WTC11 (cell line): ENCODE data around the gene DACH2. TPM values are rescaled to one million over a fixed set of nuclear protein-coding genes. Genes with fewer than 3 reads are reported as not detected.
A peak's percentile ranks its signal among the peaks of the same experiment; 100 is the strongest.

Experiments
- ATAC-seq: fragments of 200-7000 bp; cut with Tn5 transposase; 2 replicates; pipeline ENCODE4 v1.10.0; 2021; ENCODE audit warnings: mild to moderate bottlenecking, moderate library complexity
- CTCF ChIA-PET: fragments of 300-600 bp; sonication (Branson Sonifier 250); formaldehyde crosslinking; loops from one replicate; lab custom pipeline; 2021; ENCODE audit warnings: antibody characterized with exemption; lab: Charles Lee
- POLR2A ChIA-PET: fragments of 350-600 bp; sonication (Branson Sonifier 250); formaldehyde crosslinking; loops from one replicate; lab custom pipeline; 2021; ENCODE audit warnings: antibody characterized with exemption; lab: Charles Lee
- DNase-seq: peaks from one replicate; pipeline ENCODE4 v3.0.0; 2021; ENCODE audit warnings: low spot score
- H3K27ac Mint-ChIP-seq: 2 replicates; pipeline ENCODE4 v1.8.0; 2021; ENCODE audit warnings: mixed read lengths
- H3K27me3 Mint-ChIP-seq: 2 replicates; pipeline ENCODE4 v1.8.0; 2021; ENCODE audit warnings: low read depth, mild to moderate bottlenecking, moderate library complexity, mixed read lengths
- H3K36me3 Mint-ChIP-seq: 2 replicates; pipeline ENCODE4 v1.8.0; 2021; ENCODE audit warnings: mixed read lengths
- H3K4me1 Mint-ChIP-seq: 2 replicates; pipeline ENCODE4 v1.8.0; 2022; ENCODE audit warnings: mixed read lengths
- H3K4me3 Mint-ChIP-seq: 2 replicates; pipeline ENCODE4 v1.8.0; 2021; ENCODE audit warnings: mild to moderate bottlenecking, moderate library complexity, mixed read lengths
- H3K9me3 Mint-ChIP-seq: 2 replicates; pipeline ENCODE4 v1.8.0; 2021; ENCODE audit warnings: mixed read lengths
- ARID4B ChIP-seq: sonication (generic); formaldehyde crosslinking; IDR thresholded peaks from 2 replicates; pipeline ENCODE4 v1.8.0; 2023; ENCODE audit warnings: missing genetic modification reagents, mild to moderate bottlenecking, borderline replicate concordance
- ATF1 ChIP-seq: sonication (generic); formaldehyde crosslinking; IDR thresholded peaks from 2 replicates; pipeline ENCODE4 v1.8.1; 2023; ENCODE audit warnings: mild to moderate bottlenecking, moderate library complexity, missing genetic modification reagents
- CREB1 ChIP-seq: sonication (generic); formaldehyde crosslinking; IDR thresholded peaks from 2 replicates; pipeline ENCODE4 v1.8.0; 2023; ENCODE audit warnings: mild to moderate bottlenecking, missing genetic modification reagents
- E2F1 ChIP-seq: sonication (generic); formaldehyde crosslinking; IDR thresholded peaks from 2 replicates; pipeline ENCODE4 v1.8.0; 2022; ENCODE audit warnings: mild to moderate bottlenecking, missing genetic modification reagents
- ESRRA ChIP-seq: sonication (generic); formaldehyde crosslinking; IDR thresholded peaks from 2 replicates; pipeline ENCODE4 v1.8.1; 2022; ENCODE audit warnings: mild to moderate bottlenecking, missing genetic modification reagents, borderline replicate concordance
- FOXP4 ChIP-seq: sonication (generic); formaldehyde crosslinking; IDR thresholded peaks from 2 replicates; pipeline ENCODE4 v1.8.0; 2022; ENCODE audit warnings: mild to moderate bottlenecking, missing genetic modification reagents
- NFATC4 ChIP-seq: fragments of 250-450 bp; sonication (Bioruptor Pico); IDR thresholded peaks from 2 replicates; pipeline ENCODE4 v1.9.0; 2021; ENCODE audit warnings: mild to moderate bottlenecking
- NFYB ChIP-seq: sonication (generic); formaldehyde crosslinking; conservative IDR thresholded peaks from 2 replicates; pipeline ENCODE4 v1.8.0; 2022; ENCODE audit warnings: low read depth, missing genetic modification reagents
- NR3C1 ChIP-seq: sonication (generic); formaldehyde crosslinking; conservative IDR thresholded peaks from 2 replicates; pipeline ENCODE4 v1.8.1; 2023; ENCODE audit warnings: low read depth, mild to moderate bottlenecking, missing genetic modification reagents
- RELA ChIP-seq: sonication (generic); formaldehyde crosslinking; IDR thresholded peaks from 2 replicates; pipeline ENCODE4 v1.8.1; 2022; ENCODE audit warnings: missing genetic modification reagents, mild to moderate bottlenecking, borderline replicate concordance
- SOX15 ChIP-seq: fragments of 250-450 bp; sonication (Bioruptor Pico); IDR thresholded peaks from 2 replicates; pipeline ENCODE4 v1.9.0; 2021; ENCODE audit warnings: mild to moderate bottlenecking
- STAT6 ChIP-seq: sonication (generic); formaldehyde crosslinking; conservative IDR thresholded peaks from 2 replicates; pipeline ENCODE4 v1.8.1; 2023; ENCODE audit warnings: mild to moderate bottlenecking, low read depth, missing genetic modification reagents, moderate library complexity
- TEAD1 ChIP-seq: sonication (generic); formaldehyde crosslinking; IDR thresholded peaks from 2 replicates; pipeline ENCODE4 v1.8.0; 2022; ENCODE audit warnings: mild to moderate bottlenecking, missing genetic modification reagents
- USF2 ChIP-seq: sonication (generic); formaldehyde crosslinking; IDR thresholded peaks from 2 replicates; pipeline ENCODE4 v1.8.1; 2023; ENCODE audit warnings: mild to moderate bottlenecking, missing genetic modification reagents, moderate library complexity
- ZBTB21 ChIP-seq: sonication (generic); formaldehyde crosslinking; IDR thresholded peaks from 2 replicates; pipeline ENCODE4 v1.8.1; 2023; ENCODE audit warnings: mild to moderate bottlenecking, missing genetic modification reagents, borderline replicate concordance
- ZNF396 ChIP-seq: fragments of 250-450 bp; sonication (Bioruptor Pico); IDR thresholded peaks from 2 replicates; pipeline ENCODE4 v1.8.0; 2021; ENCODE audit warnings: mild to moderate bottlenecking, moderate library complexity, borderline replicate concordance
- ZNF416 ChIP-seq: fragments of 250-450 bp; sonication (Bioruptor Pico); IDR thresholded peaks from 2 replicates; pipeline ENCODE4 v1.9.0; 2021; ENCODE audit warnings: mild to moderate bottlenecking, inconsistent platforms
- ZNF671 ChIP-seq: fragments of 250-450 bp; sonication (Bioruptor Pico); IDR thresholded peaks from 2 replicates; pipeline ENCODE4 v1.8.0; 2021; ENCODE audit warnings: mild to moderate bottlenecking
- total RNA-seq: library from RNA; stranded (reverse); gene quantifications from 3 replicates; pipeline ENCODE4 v1.2.3, GENCODE V29; 2021
- TF ChIP-seq, protein P1 (sequence below): sonication (generic); formaldehyde crosslinking; IDR thresholded peaks from 2 replicates; pipeline ENCODE4 v1.8.1; 2022; ENCODE audit warnings: mild to moderate bottlenecking, missing genetic modification reagents, moderate library complexity, borderline replicate concordance
- TF ChIP-seq, protein P2 (sequence below): sonication (generic); formaldehyde crosslinking; IDR thresholded peaks from 2 replicates; pipeline ENCODE4 v1.8.1; 2022; ENCODE audit warnings: missing genetic modification reagents, borderline replicate concordance
- TF ChIP-seq, protein P3 (sequence below): fragments of 250-450 bp; sonication (Bioruptor Pico); IDR thresholded peaks from 2 replicates; pipeline ENCODE4 v1.8.0; 2021; ENCODE audit warnings: mild to moderate bottlenecking

DACH2 gene
- total RNA-seq, 1 experiment from 2014 or later, result 3.5 TPM

- no peak for ATAC-seq
- no peaks in the 10 kb centered on the region for H3K36me3 Mint-ChIP-seq
- peaks cover 13% of the 10 kb centered on the region for H3K27me3 Mint-ChIP-seq
- no peak overlapping the region for H3K27ac Mint-ChIP-seq
- ChIA-PET CTCF (no interaction called here), POLR2A (no interaction called here)
- TF ChIP-seq, protein P1, sequence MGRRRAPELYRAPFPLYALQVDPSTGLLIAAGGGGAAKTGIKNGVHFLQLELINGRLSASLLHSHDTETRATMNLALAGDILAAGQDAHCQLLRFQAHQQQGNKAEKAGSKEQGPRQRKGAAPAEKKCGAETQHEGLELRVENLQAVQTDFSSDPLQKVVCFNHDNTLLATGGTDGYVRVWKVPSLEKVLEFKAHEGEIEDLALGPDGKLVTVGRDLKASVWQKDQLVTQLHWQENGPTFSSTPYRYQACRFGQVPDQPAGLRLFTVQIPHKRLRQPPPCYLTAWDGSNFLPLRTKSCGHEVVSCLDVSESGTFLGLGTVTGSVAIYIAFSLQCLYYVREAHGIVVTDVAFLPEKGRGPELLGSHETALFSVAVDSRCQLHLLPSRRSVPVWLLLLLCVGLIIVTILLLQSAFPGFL, result no peak
- TF ChIP-seq SOX15 (CRISPR knock-in tag) (no peak), RELA (CRISPR knock-in tag) (no peak), NFATC4 (no peak), ESRRA (CRISPR knock-in tag) (no peak), ZNF416 (CRISPR knock-in tag) (no peak), NR3C1 (CRISPR knock-in tag) (no peak), USF2 (CRISPR knock-in tag) (no peak), TEAD1 (CRISPR knock-in tag) (no peak), ARID4B (no peak), CREB1 (CRISPR knock-in tag) (no peak)
- TF ChIP-seq, protein P2, sequence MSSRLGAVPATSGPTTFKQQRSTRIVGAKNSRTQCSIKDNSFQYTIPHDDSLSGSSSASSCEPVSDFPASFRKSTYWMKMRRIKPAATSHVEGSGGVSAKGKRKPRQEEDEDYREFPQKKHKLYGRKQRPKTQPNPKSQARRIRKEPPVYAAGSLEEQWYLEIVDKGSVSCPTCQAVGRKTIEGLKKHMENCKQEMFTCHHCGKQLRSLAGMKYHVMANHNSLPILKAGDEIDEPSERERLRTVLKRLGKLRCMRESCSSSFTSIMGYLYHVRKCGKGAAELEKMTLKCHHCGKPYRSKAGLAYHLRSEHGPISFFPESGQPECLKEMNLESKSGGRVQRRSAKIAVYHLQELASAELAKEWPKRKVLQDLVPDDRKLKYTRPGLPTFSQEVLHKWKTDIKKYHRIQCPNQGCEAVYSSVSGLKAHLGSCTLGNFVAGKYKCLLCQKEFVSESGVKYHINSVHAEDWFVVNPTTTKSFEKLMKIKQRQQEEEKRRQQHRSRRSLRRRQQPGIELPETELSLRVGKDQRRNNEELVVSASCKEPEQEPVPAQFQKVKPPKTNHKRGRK, result no peak
- TF ChIP-seq, protein P3, sequence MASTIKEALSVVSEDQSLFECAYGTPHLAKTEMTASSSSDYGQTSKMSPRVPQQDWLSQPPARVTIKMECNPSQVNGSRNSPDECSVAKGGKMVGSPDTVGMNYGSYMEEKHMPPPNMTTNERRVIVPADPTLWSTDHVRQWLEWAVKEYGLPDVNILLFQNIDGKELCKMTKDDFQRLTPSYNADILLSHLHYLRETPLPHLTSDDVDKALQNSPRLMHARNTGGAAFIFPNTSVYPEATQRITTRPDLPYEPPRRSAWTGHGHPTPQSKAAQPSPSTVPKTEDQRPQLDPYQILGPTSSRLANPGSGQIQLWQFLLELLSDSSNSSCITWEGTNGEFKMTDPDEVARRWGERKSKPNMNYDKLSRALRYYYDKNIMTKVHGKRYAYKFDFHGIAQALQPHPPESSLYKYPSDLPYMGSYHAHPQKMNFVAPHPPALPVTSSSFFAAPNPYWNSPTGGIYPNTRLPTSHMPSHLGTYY (CRISPR knock-in tag), result no peak
- no peak for DNase-seq
- H3K4me3 Mint-ChIP-seq, result no peak overlapping the region
- peaks cover 18% of the 10 kb centered on the region for H3K4me1 Mint-ChIP-seq
- H3K9me3 Mint-ChIP-seq, result no peaks in the 10 kb centered on the region
Measured at GRCh38 chrX:86154553-86154952, 6.3 kb downstream of the DACH2 start.

DNA sequence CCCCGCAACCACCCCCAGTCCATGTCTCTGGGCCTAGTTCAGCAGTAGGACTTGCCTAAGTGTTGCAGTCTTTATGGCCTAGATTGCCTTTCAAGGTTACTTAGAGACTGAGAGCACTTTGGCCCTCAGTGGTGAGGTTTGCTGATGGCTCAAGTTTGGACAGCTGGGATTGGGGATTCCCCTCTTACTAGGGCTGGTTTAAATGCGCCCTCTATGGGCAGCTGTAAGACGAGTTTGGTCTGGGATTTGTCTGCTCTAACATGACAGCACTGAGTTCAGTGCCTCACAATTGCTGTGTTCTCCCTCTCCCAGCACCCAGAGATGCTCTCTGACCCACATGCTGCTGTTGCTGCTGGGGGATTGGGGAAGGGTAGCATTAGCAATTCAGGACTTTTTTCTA is 23.1 kb downstream of the DACH2 start:
- peak; percentile 16 for DNase-seq
- POLR2A ChIA-PET, result no interaction called here
- no peak for TF ChIP-seq ATF1
- TF ChIP-seq FOXP4 (CRISPR knock-in tag), result no peak
- TF ChIP-seq E2F1 (CRISPR knock-in tag), result no peak
- TF ChIP-seq NR3C1 (CRISPR knock-in tag), result no peak
- no peak for TF ChIP-seq ZNF396 (CRISPR knock-in tag)
- TF ChIP-seq NFYB (CRISPR knock-in tag), result no peak
- TF ChIP-seq ZBTB21 (CRISPR knock-in tag), result no peak
- no peak for TF ChIP-seq STAT6 (CRISPR knock-in tag)
- no peak for TF ChIP-seq ZNF671 (CRISPR knock-in tag)

More for the DNA sequence above, 23.1 kb downstream of the DACH2 start:
- no peaks in the 10 kb centered on the region for H3K36me3 Mint-ChIP-seq
- peak; percentile 89 for ATAC-seq
- H3K27me3 Mint-ChIP-seq, result no peaks in the 10 kb centered on the region
- no peaks in the 10 kb centered on the region for H3K9me3 Mint-ChIP-seq
- CTCF ChIA-PET, result interaction anchor here (0.9 to 1.1 kb wide), 3 partner anchors 23 to 49 kb away, joined by 3 to 4 read pairs (median 3); partner anchors contain the start of gene DACH2
- H3K4me1 Mint-ChIP-seq, result no peaks in the 10 kb centered on the region
- H3K4me3 Mint-ChIP-seq, result no peak overlapping the region
- no peak overlapping the region for H3K27ac Mint-ChIP-seq
